Osteocyte (in vitro differentiated cells): ENCODE data around the gene TOGARAM2. TPM values are rescaled to one million over a fixed set of nuclear protein-coding genes. Genes with fewer than 3 reads are reported as not detected.

Source experiments
- DNase-seq: peaks from one replicate; pipeline ENCODE4 v3.0.0; 2021; ENCODE audit warnings: mixed read lengths; ENCODE audit not compliant: unreplicated experiment; ENCODE audit errors: extremely low spot score
- H3K27ac Mint-ChIP-seq: one replicate; pipeline ENCODE4 v1.8.0; 2021; ENCODE audit warnings: mild to moderate bottlenecking, mixed read lengths; ENCODE audit not compliant: unreplicated experiment
- H3K27me3 Mint-ChIP-seq: one replicate; pipeline ENCODE4 v1.8.0; 2021; ENCODE audit warnings: mixed read lengths; ENCODE audit not compliant: unreplicated experiment
- H3K36me3 Mint-ChIP-seq: one replicate; pipeline ENCODE4 v1.8.0; 2021; ENCODE audit warnings: mixed read lengths; ENCODE audit not compliant: unreplicated experiment
- H3K4me1 Mint-ChIP-seq: one replicate; pipeline ENCODE4 v1.8.0; 2021; ENCODE audit warnings: mixed read lengths; ENCODE audit not compliant: unreplicated experiment
- H3K4me3 Mint-ChIP-seq: one replicate; pipeline ENCODE4 v1.8.0; 2021; ENCODE audit warnings: mild to moderate bottlenecking, moderate library complexity, mixed read lengths; ENCODE audit not compliant: unreplicated experiment
- H3K9me3 Mint-ChIP-seq: one replicate; pipeline ENCODE4 v1.8.0; 2021; ENCODE audit warnings: mixed read lengths; ENCODE audit not compliant: unreplicated experiment
- total RNA-seq: library from RNA; stranded (reverse); gene quantifications from 2 replicates; pipeline ENCODE4 v1.2.1, GENCODE V29; 2021
- TF ChIP-seq, protein P1 (sequence below): fragments of 200-600 bp; sonication (generic); IDR thresholded peaks from 2 replicates; pipeline ENCODE4 v1.5.0; 2021; ENCODE audit warnings: antibody characterized with exemption, mild to moderate bottlenecking, moderate library complexity

The TOGARAM2 gene
- total RNA-seq, 1 donor from 2014 or later: not detected

DNA sequence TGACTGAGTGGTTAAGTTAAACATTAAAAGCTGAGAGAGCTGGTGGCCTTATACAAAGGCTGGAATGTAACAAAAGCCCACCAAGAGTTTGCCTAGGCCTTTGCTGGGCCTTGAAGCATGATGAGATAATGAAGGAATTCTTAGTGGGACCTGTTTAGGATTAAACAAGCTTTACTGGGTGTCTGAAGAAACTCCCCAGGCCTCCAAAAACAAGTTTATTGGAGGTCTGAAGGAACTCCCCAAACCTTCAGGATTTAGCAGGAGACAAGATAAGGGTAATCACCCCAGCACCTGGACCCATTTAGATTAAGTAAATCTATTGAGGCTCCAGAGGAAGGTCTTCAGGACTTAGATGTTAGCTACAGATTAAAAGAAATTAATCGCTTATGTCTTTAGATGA, 74.5 kb downstream of the TOGARAM2 start:
- H3K9me3 Mint-ChIP-seq: no peaks in the 10 kb centered on the region
- no peak overlapping the region for H3K4me3 Mint-ChIP-seq
- H3K27me3 Mint-ChIP-seq: peaks cover 8% of the 10 kb centered on the region
- TF ChIP-seq, protein P1, sequence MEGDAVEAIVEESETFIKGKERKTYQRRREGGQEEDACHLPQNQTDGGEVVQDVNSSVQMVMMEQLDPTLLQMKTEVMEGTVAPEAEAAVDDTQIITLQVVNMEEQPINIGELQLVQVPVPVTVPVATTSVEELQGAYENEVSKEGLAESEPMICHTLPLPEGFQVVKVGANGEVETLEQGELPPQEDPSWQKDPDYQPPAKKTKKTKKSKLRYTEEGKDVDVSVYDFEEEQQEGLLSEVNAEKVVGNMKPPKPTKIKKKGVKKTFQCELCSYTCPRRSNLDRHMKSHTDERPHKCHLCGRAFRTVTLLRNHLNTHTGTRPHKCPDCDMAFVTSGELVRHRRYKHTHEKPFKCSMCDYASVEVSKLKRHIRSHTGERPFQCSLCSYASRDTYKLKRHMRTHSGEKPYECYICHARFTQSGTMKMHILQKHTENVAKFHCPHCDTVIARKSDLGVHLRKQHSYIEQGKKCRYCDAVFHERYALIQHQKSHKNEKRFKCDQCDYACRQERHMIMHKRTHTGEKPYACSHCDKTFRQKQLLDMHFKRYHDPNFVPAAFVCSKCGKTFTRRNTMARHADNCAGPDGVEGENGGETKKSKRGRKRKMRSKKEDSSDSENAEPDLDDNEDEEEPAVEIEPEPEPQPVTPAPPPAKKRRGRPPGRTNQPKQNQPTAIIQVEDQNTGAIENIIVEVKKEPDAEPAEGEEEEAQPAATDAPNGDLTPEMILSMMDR: no peak
- H3K4me1 Mint-ChIP-seq: peaks cover 5% of the 10 kb centered on the region
- DNase-seq: no peak
- no peak overlapping the region for H3K27ac Mint-ChIP-seq
- H3K36me3 Mint-ChIP-seq: no peaks in the 10 kb centered on the region

DNA sequence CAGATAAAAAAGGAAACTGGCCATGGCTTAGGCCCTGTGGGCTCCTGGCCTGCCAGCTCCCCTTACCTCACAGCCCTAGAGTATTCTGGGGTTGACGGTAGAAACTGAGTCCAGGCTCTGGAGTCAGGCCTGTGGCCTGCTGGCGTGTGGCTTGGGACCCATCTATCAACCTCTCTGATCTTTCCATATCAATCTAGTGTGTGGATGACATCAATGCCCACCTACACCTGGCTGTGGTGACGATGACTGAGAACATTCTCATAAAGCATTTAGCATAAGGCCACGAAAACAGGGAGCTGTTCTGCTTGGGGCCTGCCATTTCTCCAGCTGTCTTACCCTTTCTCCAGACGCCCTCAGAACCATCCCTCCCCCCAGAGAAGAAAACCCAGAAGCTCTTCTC, 75.4 kb downstream of the TOGARAM2 start:
- Mint-ChIP-seq H3K27ac (no peak overlapping the region), H3K27me3 (peaks cover 4% of the 10 kb centered on the region), H3K4me1 (peaks cover 5% of the 10 kb centered on the region), H3K4me3 (no peak overlapping the region), H3K9me3 (no peaks in the 10 kb centered on the region), H3K36me3 (no peaks in the 10 kb centered on the region)
- TF ChIP-seq, protein P1: no peak
- no peak for DNase-seq

DNA sequence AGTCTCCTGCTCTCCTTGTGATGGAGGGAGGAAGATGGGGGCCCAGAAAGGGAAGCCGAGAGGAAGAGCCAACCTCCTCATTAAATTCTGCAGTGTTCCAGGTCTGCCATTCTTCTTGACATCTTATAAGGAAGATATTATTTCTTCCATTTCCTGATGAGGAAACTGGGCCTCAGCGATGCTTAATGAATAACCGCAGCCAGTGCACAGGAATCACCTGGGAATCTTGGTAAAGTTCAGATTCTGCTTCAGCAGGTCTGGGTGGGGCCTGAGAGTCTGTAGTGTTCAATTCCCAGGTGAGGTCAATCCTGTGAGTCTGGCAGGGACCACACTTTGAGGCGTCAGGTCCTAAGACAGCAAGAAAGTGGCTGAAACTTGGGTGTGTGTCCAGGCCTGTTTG, 75.9 kb downstream of the TOGARAM2 start:
- Mint-ChIP-seq H3K27me3 (peaks cover 4% of the 10 kb centered on the region), H3K4me3 (no peak overlapping the region), H3K27ac (no peak overlapping the region), H3K9me3 (no peaks in the 10 kb centered on the region), H3K4me1 (peaks cover 5% of the 10 kb centered on the region), H3K36me3 (no peaks in the 10 kb centered on the region)
- TF ChIP-seq, protein P1: no peak
- DNase-seq: no peak

DNA sequence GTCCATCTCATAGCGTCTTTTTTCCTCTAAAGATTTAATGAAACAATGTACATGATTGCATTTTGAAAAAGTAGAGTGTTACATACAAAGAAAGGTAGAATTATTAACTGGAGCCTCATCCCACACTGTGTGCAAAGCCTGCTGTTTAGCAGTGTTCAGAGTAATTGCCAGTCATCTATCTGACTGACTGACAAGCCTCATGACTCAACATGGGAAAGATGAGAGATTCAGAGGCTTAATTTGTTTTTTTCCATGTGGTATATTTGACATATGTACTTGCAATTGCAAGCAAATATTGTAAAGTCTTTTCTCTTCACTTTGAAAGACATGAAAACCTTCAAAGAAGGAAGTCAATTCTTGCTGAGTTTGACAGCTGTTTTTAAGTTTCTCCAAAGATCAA, 78.5 kb downstream of the TOGARAM2 start:
- Mint-ChIP-seq H3K9me3 (no peaks in the 10 kb centered on the region), H3K4me1 (no peaks in the 10 kb centered on the region), H3K27ac (no peak overlapping the region), H3K36me3 (no peaks in the 10 kb centered on the region), H3K4me3 (no peak overlapping the region), H3K27me3 (peaks cover 4% of the 10 kb centered on the region)
- TF ChIP-seq, protein P1: no peak
- DNase-seq: no peak

DNA sequence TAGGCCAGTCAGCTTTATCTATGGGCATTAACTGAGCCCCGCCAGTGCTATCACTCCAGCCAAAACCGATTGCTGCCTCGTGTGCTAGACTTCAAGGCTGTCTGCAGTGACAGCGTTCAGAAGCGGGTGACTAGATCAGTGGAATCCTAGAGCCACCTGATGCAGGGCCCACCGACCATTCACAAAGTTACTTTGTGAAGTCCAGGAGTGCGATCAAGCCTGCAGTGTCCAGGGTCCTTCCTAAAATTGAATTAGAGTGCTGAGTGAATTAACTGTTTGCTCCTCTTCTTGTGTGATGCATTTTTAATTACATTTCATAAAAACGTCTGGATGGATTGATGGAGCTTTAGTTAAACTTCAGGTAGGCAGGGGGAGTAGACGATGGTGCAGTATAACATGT, 79.3 kb downstream of the TOGARAM2 start:
- no peaks in the 10 kb centered on the region for H3K4me1 Mint-ChIP-seq
- H3K27ac Mint-ChIP-seq: no peak overlapping the region
- DNase-seq: no peak
- H3K4me3 Mint-ChIP-seq: no peak overlapping the region
- TF ChIP-seq, protein P1: no peak
- no peaks in the 10 kb centered on the region for H3K9me3 Mint-ChIP-seq
- no peaks in the 10 kb centered on the region for H3K36me3 Mint-ChIP-seq
- peaks cover 4% of the 10 kb centered on the region for H3K27me3 Mint-ChIP-seq
